ENCODE data around the gene NKX1-1. TPM values are rescaled to one million over a fixed set of nuclear protein-coding genes. Genes with fewer than 3 reads are reported as not detected.

The NKX1-1 gene
- total RNA-seq, 1 experiment from 2014 or later: not detected

DNA sequence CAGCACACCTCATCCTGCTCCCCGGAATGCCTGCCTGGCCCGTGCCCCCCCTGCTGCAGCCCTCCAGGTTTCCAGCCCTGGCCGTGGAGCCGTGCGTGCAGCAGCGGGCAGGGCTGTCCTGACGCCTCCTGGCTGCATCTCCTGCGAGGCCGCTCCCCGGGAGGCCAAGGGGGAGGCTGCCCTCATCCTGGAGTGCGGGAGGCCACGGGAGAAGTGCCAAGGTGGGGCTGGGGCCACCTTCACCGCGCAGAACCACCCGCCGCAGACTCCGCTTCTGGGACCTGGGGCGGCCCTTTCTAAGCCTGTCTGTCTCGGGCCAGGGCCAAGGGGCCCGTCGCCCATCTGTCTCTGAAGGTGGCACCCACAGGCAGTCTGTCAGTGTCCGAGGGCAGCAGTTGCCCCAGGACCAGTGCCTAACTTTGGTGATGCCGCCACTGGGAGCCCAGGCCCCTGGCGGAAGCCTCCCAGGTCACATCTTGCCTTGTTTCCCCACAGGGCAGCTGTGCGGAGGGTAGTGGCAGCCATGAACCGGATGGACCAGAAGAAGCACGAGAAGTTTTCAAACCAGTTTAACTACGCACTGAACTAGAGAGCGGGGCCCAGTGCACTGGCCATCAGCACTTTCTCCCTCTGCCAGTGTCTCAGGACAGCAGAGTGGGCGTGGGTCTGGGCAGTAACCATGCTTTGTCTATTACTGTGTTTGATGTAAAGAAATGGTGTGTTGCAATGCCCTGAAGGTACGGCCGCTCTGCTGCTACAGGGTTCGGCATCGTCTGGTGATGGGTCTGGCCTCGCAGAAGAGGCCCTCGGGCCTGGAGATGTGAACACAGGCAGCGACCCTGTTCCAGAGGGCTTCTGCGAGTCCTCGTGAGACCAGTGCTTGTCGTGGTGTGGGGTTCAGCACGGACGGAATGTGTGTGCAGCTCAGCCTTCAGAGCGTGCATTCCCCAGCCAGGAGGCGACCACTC is 20.6 kb downstream of the NKX1-1 start:
- DNase-seq (ENCODE audit: low read depth): no peak

DNA sequence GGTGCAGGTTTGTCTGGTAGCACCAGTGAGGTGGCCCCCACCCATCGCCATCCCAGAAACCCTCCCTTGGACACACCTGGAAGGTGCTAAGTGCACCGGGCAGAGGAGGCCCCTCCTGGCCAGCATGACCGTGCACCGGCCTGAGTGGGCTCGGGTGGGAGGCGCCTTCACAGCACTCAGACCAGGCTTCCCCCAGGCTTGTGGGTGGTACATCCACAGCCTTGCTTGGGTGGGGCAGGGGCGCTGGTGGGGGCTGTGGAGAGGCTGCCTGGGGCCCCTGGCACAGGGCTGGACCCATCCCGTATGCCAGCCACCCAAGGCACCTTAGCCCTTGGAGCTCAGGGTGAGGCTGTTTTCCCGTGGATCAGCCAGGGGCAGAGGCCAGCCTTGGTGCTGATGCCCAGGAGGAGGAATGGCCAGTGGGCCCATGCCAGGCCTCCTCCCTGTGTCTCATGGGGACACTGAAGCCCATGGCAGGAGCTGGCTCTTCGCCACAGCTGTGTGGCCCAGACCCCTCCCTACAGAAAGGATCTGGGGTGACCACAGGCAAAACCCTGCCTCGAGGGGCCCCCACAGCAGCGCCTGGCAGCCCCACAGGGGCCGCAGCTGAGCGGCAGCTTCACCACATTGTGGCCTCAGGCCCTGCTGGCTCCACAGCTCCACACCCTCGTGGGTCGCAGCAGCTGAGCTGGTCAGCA is 21.4 kb downstream of the NKX1-1 start:
- no peak for DNase-seq (ENCODE audit: low read depth)

- DNase-seq (ENCODE audit: low read depth): no peak
These were observed 22.3 kb downstream of the NKX1-1 start for GRCh38 chr4:1383728-1384591.

- DNase-seq (ENCODE audit: low read depth): no peak
These were observed 23.2 kb downstream of the NKX1-1 start for GRCh38 chr4:1382776-1383727.

- no peak for DNase-seq (ENCODE audit: low read depth)
These were observed 24.2 kb downstream of the NKX1-1 start for GRCh38 chr4:1381944-1382541.

DNA sequence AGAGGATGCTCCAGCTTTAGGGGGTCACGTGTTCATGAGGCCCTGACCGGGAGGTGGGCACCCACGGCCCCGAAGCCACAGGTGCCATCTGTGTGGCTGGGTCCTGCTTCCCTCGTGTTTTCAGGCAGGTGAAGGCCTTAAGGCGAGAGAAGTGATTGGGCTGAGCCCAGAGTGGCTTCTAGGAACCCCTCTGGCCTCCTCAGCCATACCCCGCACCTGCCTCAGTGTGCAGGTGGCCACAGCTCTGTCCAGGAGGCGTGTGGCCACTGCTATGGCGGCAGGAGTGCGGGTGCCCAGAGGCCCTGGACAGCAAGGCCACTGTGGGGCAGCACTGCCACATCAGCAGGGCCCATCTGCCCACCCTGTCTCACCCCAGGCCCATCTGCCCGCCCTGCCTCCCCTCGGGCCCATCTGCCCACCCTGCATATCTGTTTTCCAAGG is 25.0 kb downstream of the NKX1-1 start:
- no peak for DNase-seq (ENCODE audit: low read depth)

- no peak for DNase-seq (ENCODE audit: low read depth)
These were observed 25.7 kb downstream of the NKX1-1 start for GRCh38 chr4:1380368-1381151.

- no peak for DNase-seq (ENCODE audit: low read depth)
These were observed 26.4 kb downstream of the NKX1-1 start for GRCh38 chr4:1379801-1380331.

DNA sequence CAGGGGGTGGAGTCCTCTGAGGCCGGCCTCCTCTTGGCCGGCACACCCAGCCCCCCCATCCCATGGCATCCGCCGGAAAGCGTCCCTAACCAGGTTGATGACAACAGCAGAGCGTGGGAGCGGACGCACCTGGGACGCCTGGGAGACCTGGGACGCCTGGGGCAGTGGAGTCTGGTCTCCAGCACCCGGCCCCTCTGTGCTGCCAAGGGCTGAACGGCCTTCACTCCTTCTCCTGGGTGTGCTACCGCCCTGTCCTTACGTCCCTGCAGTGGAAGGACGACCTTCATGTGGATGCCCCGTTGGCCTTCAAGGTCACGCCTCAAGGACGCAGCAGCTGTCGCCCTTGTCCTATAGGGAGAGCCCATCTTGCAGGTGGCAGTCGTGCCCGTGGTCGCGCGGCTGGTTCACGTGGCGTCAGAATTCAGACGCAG is 26.9 kb downstream of the NKX1-1 start:
- DNase-seq (ENCODE audit: low read depth): no peak

DNA sequence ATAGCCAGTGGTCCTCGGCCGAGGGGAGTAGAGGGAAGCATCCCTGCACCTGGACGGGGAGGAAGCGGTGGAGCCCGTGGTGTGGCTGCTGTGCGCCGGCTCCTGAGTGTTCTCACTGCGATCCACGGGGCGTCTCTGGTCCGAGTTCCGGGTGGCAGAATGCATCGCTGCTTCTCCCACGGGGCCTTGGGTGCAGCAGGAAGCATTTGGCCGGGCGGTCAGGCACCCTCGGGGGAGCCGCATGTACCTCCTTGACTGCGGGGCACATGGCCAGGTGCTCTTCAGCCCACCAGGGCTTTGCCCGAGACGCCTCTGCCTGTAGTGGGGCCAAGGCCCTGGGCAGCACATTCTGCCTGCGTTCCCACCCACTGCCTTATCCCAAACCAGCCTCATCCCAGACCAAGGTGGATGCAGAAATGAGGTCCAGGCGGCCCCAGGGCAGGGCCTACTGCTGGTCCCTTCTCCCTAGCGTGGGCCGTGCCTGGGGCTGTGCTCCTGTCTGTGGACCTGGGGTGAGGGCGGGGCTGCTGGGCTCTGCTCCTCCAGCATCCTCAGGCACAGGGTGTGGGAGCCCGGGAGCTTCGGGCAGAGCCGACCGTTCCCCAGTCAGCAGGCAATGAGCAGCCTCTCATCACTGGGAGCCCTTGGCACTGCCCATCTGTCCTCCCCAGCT is 27.5 kb downstream of the NKX1-1 start:
- no peak for DNase-seq (ENCODE audit: low read depth)

DNA sequence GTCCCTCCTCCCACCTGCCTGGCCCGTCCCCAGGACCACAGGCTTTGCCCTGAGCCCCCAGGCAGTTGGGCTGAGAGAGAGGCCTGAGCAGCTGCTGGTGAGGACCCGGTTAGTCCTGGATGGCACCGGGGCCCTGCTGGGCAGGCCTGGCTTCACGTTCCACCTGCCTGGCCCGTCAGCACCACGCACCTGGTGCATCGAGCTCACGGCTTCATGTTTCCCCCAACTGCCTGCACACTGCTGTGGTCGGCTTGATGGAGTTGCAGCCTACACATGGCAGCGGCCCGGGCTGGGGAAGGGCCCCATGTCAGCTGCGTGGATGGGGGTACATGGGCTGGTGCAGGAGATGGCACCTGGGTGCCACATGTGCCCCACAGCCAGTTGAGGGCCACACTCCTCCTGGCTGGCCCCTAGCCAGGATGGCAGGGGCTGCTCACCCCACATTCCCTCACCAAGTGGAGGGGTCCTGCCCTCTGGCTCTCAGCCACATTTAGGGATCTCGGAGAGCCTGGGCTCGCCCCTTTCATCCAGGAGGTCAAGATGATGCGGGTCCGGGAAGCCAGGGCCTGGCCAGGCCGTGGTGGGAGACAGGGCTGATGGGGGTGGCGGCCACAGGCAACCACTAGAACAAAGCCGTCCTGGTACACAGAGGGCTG is 28.5 kb downstream of the NKX1-1 start:
- no peak for DNase-seq (ENCODE audit: low read depth)

DNA sequence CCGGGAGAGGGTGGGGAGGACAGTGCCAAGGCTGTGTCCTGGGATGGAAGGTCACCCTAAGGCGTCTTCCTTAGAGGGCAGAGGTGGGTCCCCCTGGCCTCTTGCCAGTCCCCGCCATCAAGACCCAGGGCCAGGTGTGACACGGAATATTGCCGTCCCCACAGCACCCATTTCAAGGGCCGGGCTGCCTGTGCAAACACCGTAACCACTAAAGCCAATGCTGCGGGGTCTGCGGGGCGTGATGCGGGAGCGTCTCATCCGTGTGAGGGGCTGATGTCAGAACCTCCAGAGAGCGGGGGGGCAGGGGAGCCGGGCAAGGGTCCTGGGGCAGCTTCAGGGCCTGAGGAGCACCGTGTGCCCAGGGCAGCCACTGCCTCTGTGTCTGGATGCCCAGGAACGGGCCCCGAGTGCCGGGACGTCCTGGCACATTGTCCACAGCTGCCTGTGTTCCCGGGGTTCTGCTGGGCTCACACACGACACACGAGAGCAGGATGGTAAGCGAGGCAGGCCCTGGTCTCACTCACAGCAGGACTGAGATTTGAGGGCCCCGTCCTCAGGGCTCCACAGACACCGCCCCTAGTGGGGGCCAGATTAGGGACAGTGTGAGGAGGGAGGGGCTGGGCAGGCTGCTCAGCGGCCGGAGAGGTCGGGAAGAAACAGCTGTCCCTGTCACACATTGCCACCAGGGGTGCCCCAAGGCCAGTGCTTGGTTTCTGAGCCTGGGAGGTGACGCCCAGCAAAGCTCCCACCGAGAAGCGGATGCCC is 29.2 kb downstream of the NKX1-1 start:
- DNase-seq (ENCODE audit: low read depth): no peak

- no peak for DNase-seq (ENCODE audit: low read depth)
These were observed 29.8 kb downstream of the NKX1-1 start for GRCh38 chr4:1376391-1376840.

- no peak for DNase-seq (ENCODE audit: low read depth)
These were observed 30.4 kb downstream of the NKX1-1 start for GRCh38 chr4:1375761-1376322.

GRCh38 chr4:1375051-1375721 is 31.1 kb downstream of the NKX1-1 start:
- no peak for DNase-seq (ENCODE audit: low read depth)

GRCh38 chr4:1374706-1375045 is 31.6 kb downstream of the NKX1-1 start:
- no peak for DNase-seq (ENCODE audit: low read depth)

Measured in Daoy (cell line).